MG63 (cell line): ENCODE measurements around the gene SH3PXD2A. TPM values are rescaled to one million over a fixed set of nuclear protein-coding genes. Genes with fewer than 3 reads are reported as not detected.

ENCODE experiments used
- DNase-seq: peaks from one replicate; pipeline ENCODE4 v3.0.0-alpha.2; 2020
- H3K27me3 ChIP-seq: fragments of 250-450 bp; sonication (Bioruptor Pico); 2 replicates; pipeline ENCODE4 v1.5.1; 2020; ENCODE audit warnings: mild to moderate bottlenecking, moderate library complexity
- H3K36me3 ChIP-seq: fragments of 250-450 bp; sonication (Bioruptor Pico); 2 replicates; pipeline ENCODE4 v1.5.1; 2020; ENCODE audit warnings: mild to moderate bottlenecking, moderate library complexity
- H3K4me3 ChIP-seq: fragments of 250-450 bp; sonication (Bioruptor Pico); 2 replicates; pipeline ENCODE4 v1.5.1; 2020; ENCODE audit warnings: mild to moderate bottlenecking, moderate library complexity
- H3K9me3 ChIP-seq: fragments of 250-450 bp; sonication (Bioruptor Pico); 2 replicates; pipeline ENCODE4 v1.5.1; 2020; ENCODE audit warnings: mild to moderate bottlenecking, moderate library complexity
- total RNA-seq: library from RNA; depleted of rRNA; stranded (reverse); fragments of >200 nt; shearing (Covaris generic); gene quantifications from 2 replicates; pipeline ENCODE4 v1.2.3, GENCODE V29; 2014; ENCODE audit warnings: low replicate concordance

The SH3PXD2A gene
- total RNA-seq, 1 experiment from 2014 or later = 19.2 TPM

DNA sequence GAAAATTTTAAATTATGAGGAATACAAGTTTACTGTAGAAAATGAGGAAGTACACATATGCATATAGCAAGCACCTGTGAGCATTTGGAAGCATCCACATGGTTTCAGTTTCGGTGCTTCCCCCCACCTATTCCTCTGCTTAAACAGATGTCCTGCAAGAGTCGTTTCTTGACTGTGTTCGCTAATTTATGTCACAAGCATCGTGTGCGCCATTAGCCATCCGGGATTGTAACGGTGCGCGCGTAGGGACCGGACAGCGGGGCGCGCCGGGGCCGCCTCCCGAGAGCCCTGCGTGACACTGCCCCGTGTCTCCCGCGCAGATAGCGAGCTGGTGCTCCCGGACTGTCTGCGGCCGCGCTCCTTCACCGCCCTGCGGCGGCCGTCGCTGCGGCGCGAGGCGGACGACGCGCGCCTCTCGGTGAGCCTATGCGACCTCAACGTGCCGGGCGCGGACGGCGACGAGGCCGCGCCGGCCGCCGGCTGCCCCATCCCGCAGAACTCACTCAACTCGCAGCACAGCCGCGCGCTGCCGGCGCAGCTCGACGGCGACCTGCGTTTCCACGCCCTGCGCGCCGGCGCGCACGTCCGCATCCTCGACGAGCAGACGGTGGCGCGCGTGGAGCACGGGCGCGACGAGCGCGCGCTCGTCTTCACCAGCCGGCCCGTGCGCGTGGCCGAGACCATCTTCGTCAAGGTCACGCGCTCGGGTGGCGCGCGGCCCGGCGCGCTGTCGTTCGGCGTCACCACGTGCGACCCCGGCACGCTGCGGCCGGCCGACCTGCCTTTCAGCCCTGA, 271.0 kb downstream of the SH3PXD2A start:
- no peak for DNase-seq
- H3K4me3 ChIP-seq = no peak overlapping the region
- no peaks in the 10 kb centered on the region for H3K27me3 ChIP-seq
- H3K36me3 ChIP-seq = no peaks in the 10 kb centered on the region
- no peaks in the 10 kb centered on the region for H3K9me3 ChIP-seq

GRCh38 chr10:103583871-103584215, 271.5 kb downstream of the SH3PXD2A start:
- Histone ChIP-seq H3K27me3 (no peaks in the 10 kb centered on the region), H3K4me3 (no peak overlapping the region), H3K36me3 (no peaks in the 10 kb centered on the region), H3K9me3 (no peaks in the 10 kb centered on the region)
- DNase-seq = no peak

- no peak for DNase-seq
- H3K36me3 ChIP-seq = no peaks in the 10 kb centered on the region
- no peaks in the 10 kb centered on the region for H3K27me3 ChIP-seq
- H3K9me3 ChIP-seq = no peaks in the 10 kb centered on the region
- H3K4me3 ChIP-seq = no peak overlapping the region
Measured at GRCh38 chr10:103582331-103583123, 272.8 kb downstream of the SH3PXD2A start.

- no peak overlapping the region for H3K4me3 ChIP-seq
- H3K27me3 ChIP-seq = no peaks in the 10 kb centered on the region
- no peaks in the 10 kb centered on the region for H3K9me3 ChIP-seq
- H3K36me3 ChIP-seq = no peaks in the 10 kb centered on the region
- no peak for DNase-seq
Measured at GRCh38 chr10:103581499-103581898, 273.9 kb downstream of the SH3PXD2A start.

- DNase-seq = no peak
- no peaks in the 10 kb centered on the region for H3K27me3 ChIP-seq
- no peaks in the 10 kb centered on the region for H3K9me3 ChIP-seq
- no peak overlapping the region for H3K4me3 ChIP-seq
- no peaks in the 10 kb centered on the region for H3K36me3 ChIP-seq
Measured at GRCh38 chr10:103580430-103580829, 274.9 kb downstream of the SH3PXD2A start.

DNA sequence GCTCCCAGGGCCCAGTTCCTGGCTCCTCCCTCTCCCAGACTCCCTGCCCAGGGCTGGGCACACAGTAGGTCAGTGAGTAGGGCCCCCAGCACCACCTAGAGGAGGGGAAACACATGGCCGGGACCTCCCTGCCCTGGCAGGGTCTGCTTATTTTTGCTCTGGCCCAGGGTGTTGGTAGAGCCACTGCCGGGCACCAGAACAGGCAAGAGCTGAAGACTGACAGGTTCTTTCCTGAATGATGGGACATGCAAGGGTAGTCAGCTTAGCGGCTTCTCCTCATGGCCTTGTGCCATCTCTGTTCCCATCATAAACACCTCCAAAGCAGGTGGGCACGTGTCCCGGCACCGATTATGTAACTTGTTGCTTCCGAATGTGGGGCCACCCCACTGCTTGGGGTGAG, 275.4 kb downstream of the SH3PXD2A start:
- H3K9me3 ChIP-seq = no peaks in the 10 kb centered on the region
- no peak for DNase-seq
- H3K27me3 ChIP-seq = no peaks in the 10 kb centered on the region
- no peaks in the 10 kb centered on the region for H3K36me3 ChIP-seq
- H3K4me3 ChIP-seq = no peak overlapping the region

GRCh38 chr10:103578782-103579382, 276.5 kb downstream of the SH3PXD2A start:
- Histone ChIP-seq H3K36me3 (no peaks in the 10 kb centered on the region), H3K27me3 (no peaks in the 10 kb centered on the region), H3K4me3 (no peak overlapping the region), H3K9me3 (no peaks in the 10 kb centered on the region)
- no peak for DNase-seq

GRCh38 chr10:103576862-103577261, 278.5 kb downstream of the SH3PXD2A start:
- Histone ChIP-seq H3K9me3 (no peaks in the 10 kb centered on the region), H3K27me3 (no peaks in the 10 kb centered on the region), H3K4me3 (no peak overlapping the region), H3K36me3 (no peaks in the 10 kb centered on the region)
- no peak for DNase-seq

GRCh38 chr10:103576076-103576471, 279.3 kb downstream of the SH3PXD2A start:
- Histone ChIP-seq H3K4me3 (no peak overlapping the region), H3K36me3 (no peaks in the 10 kb centered on the region), H3K9me3 (no peaks in the 10 kb centered on the region), H3K27me3 (no peaks in the 10 kb centered on the region)
- DNase-seq = no peak

DNA sequence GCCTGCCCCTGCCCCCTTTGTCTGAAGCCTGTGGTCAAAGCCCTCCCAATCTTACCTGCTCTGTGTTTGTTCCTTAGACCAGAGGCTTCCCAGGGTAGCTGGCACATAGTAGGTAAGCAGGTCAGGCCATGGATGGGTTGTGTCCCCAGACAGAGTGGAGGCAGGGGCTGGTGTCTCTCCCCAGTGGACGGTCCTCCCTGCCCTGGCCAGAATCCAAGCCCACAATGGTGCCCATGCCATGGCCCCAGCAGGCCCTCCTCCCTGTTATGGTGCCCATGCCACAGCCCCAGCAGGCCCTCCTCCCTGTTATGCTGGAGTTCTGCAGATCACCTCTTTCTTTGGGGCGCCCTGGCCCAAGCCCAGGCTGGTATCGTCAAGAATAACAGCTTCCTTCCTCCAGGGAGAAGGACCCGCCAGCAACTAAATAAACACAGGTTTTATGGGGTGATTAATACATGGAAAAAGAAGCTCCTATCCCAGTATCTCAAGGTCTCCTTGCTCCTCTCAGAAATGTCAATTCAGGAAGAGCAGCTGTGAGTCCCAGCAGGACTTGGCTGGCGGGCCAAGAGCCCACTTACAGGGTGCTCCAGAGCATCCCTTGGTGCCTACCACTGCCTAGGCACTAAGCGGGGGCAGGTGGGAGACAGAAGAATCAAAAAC, 279.8 kb downstream of the SH3PXD2A start:
- Histone ChIP-seq H3K27me3 (no peaks in the 10 kb centered on the region), H3K9me3 (no peaks in the 10 kb centered on the region), H3K4me3 (no peak overlapping the region), H3K36me3 (no peaks in the 10 kb centered on the region)
- peak; percentile 28 for DNase-seq

DNA sequence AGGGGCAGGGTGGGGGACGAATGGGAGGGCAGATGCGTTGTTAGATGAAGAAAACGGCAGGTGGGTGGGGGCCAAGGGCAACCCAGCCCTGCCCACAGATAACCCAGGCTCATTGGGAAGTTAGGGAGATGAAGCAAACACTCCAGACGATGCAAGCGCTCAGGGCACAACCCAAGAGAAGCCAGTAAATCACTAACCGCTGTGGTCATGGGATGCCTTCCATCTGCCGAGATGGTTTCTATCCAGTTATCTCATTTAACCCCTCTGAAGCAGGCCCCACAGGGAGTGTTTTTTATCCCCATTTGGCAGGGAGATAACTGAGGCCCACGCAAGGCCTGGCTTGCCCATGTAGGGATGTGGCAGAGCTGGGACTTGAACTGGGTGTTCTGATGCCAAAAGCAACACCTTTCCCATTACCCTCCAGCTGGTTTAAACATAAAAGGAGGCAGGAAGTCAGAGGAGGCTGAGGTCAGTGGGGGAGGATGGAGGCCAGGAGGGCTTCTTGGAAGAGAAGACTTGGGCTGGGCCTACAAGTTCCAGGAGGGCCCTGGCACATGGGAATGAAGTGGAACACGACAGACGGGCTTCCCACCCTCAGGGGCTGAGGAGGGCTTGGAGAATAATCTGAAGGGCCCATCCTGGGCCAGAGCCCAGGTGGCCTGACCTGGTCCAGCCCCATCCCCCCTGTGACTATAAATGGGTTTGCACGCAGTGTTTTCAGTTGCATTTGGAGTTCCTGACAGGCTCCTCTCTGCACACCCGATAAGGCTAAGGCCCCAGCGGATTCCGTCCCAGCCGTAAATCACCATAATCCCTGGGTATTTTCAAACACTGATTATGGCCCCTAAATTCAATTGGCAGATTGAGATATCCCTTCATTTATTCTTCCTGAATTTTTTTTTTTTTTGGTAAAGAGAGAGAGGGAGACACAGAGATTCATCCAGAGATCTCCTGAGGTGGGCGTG, 281.0 kb downstream of the SH3PXD2A start:
- DNase-seq = no peak
- Histone ChIP-seq H3K4me3 (no peak overlapping the region), H3K36me3 (no peaks in the 10 kb centered on the region), H3K27me3 (no peaks in the 10 kb centered on the region), H3K9me3 (no peaks in the 10 kb centered on the region)

DNA sequence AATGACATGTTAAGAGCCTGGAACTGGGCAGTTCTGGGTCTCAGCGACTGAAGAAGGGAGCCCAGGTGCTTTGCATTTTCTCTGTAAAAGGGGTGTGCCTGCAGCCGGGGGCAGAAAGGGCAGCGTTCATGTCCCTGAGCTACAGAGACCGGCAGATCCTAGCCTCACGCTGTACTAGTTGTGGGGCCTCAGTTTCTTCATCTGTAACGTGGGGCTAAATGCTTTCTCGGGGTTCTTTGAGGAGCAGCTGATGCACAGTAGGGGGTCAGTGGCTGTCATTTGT, 282.2 kb downstream of the SH3PXD2A start:
- Histone ChIP-seq H3K27me3 (no peaks in the 10 kb centered on the region), H3K36me3 (no peaks in the 10 kb centered on the region), H3K9me3 (no peaks in the 10 kb centered on the region), H3K4me3 (no peak overlapping the region)
- no peak for DNase-seq

GRCh38 chr10:103572347-103573204, 282.8 kb downstream of the SH3PXD2A start:
- Histone ChIP-seq H3K36me3 (no peaks in the 10 kb centered on the region), H3K27me3 (no peaks in the 10 kb centered on the region), H3K9me3 (no peaks in the 10 kb centered on the region), H3K4me3 (no peak overlapping the region)
- DNase-seq = no peak

DNA sequence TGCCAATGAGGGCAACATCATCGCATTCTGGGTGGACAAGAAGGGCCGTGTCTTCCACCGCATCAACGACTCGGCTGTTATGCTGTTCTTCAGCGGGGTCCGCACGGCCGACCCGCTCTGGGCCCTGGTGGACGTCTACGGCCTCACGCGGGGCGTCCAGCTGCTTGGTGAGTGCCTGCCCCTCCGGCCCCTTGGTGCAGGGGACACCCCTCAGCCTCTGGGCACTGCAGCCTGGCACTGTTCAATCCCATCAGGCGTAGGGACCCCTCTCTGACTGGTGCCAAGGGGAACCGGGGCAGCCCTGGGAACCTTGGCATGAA, 283.8 kb downstream of the SH3PXD2A start:
- Histone ChIP-seq H3K36me3 (no peaks in the 10 kb centered on the region), H3K9me3 (no peaks in the 10 kb centered on the region), H3K4me3 (no peak overlapping the region), H3K27me3 (no peaks in the 10 kb centered on the region)
- DNase-seq = no peak

- DNase-seq = no peak
- Histone ChIP-seq H3K36me3 (no peaks in the 10 kb centered on the region), H3K9me3 (no peaks in the 10 kb centered on the region), H3K4me3 (no peak overlapping the region), H3K27me3 (no peaks in the 10 kb centered on the region)
Measured at GRCh38 chr10:103570844-103571655, 284.3 kb downstream of the SH3PXD2A start.
